ENCODE data around the gene DOK1. TPM values are rescaled to one million over a fixed set of nuclear protein-coding genes. Genes with fewer than 3 reads are reported as not detected.

DOK1 gene
- total RNA-seq, 4 donors from 2014 or later = 14.5 to 38.0 (median 26.3) TPM

GRCh38 chr2:74597410-74597809, 42.9 kb downstream of the DOK1 start:
- Histone ChIP-seq H3K4me1 (no peaks in the 10 kb centered on the region), H3K4me3 (no peak overlapping the region)
- TF ChIP-seq POLR2A (IDR thresholded peaks at IDR 0.05) = no peak
- no peak for TF ChIP-seq CTCF (IDR thresholded peaks at IDR 0.05)

GRCh38 chr2:74599676-74600075, 45.2 kb downstream of the DOK1 start:
- Histone ChIP-seq H3K9me3 (no peaks in the 10 kb centered on the region), H3K36me3 (no peaks in the 10 kb centered on the region), H3K4me1 (no peaks in the 10 kb centered on the region), H3K4me3 (no peak overlapping the region), H3K27me3 (no peaks in the 10 kb centered on the region), H3K27ac (no peak overlapping the region)
- DNase-seq = no peak
- TF ChIP-seq POLR2A (IDR thresholded peaks at IDR 0.05) = no peak
- no peak for TF ChIP-seq CTCF (IDR thresholded peaks at IDR 0.05)

More at GRCh38 chr2:74597410-74597809, 42.9 kb downstream of the DOK1 start:
- Histone ChIP-seq H3K27me3 (no peaks in the 10 kb centered on the region), H3K27ac (no peak overlapping the region), H3K36me3 (no peaks in the 10 kb centered on the region), H3K9me3 (no peaks in the 10 kb centered on the region)
- DNase-seq = no peak

GRCh38 chr2:74602586-74603281, 48.2 kb downstream of the DOK1 start:
- Histone ChIP-seq H3K27me3 (no peaks in the 10 kb centered on the region), H3K4me3 (no peak overlapping the region), H3K9me3 (no peaks in the 10 kb centered on the region), H3K4me1 (no peaks in the 10 kb centered on the region), H3K27ac (no peak overlapping the region), H3K36me3 (no peaks in the 10 kb centered on the region)
- no peak for TF ChIP-seq POLR2A (IDR thresholded peaks at IDR 0.05)
- TF ChIP-seq CTCF (IDR thresholded peaks at IDR 0.05) = no peak
- DNase-seq = no peak

GRCh38 chr2:74603282-74604000, 48.9 kb downstream of the DOK1 start:
- H3K27me3 ChIP-seq = no peaks in the 10 kb centered on the region
- H3K4me1 ChIP-seq = no peaks in the 10 kb centered on the region
- TF ChIP-seq CTCF (IDR thresholded peaks at IDR 0.05) (no peak), POLR2A (IDR thresholded peaks at IDR 0.05) (no peak)
- no peak overlapping the region for H3K27ac ChIP-seq
- no peak for DNase-seq
- no peaks in the 10 kb centered on the region for H3K9me3 ChIP-seq
- H3K4me3 ChIP-seq = no peak overlapping the region
- no peaks in the 10 kb centered on the region for H3K36me3 ChIP-seq

GRCh38 chr2:74606927-74607326, 52.4 kb downstream of the DOK1 start:
- Histone ChIP-seq H3K27me3 (no peaks in the 10 kb centered on the region), H3K4me3 (no peak overlapping the region), H3K4me1 (no peaks in the 10 kb centered on the region), H3K36me3 (no peaks in the 10 kb centered on the region), H3K27ac (no peak overlapping the region), H3K9me3 (no peaks in the 10 kb centered on the region)
- no peak for TF ChIP-seq POLR2A (IDR thresholded peaks at IDR 0.05)
- no peak for TF ChIP-seq CTCF (IDR thresholded peaks at IDR 0.05)
- no peak for DNase-seq

Other genes starting within 250 kb of the DOK1 start
- 10 to 100 TPM in 1 of 4 donors, 1 to 10 TPM in 3; 1.8 to 14.9 (median 4.9) TPM for gene SLC4A5, start 211.3 kb upstream of the DOK1 start, total RNA-seq
- gene DCTN1, start 174.4 kb upstream of the DOK1 start, total RNA-seq = 100 to 1,000 TPM in 3 of 4 donors, 10 to 100 TPM in 1; 85.3 to 191 (median 121) TPM
- 1 to 10 TPM in 3 of 4 donors, under 1 TPM in 1; 0.94 to 3.3 (median 1.7) TPM for gene C2orf81, start 133.1 kb upstream of the DOK1 start, total RNA-seq
- gene WDR54, start 133.0 kb upstream of the DOK1 start, total RNA-seq = 1 to 10 TPM in 3 of 4 donors, not detected in 1; 1.2 to 2.5 (median 2.3) TPM
- gene RTKN, start 112.8 kb upstream of the DOK1 start, total RNA-seq = 10 to 100 TPM; 46.2 to 99.9 (median 75.7) TPM
- 10 to 100 TPM in 3 of 4 donors, 1 to 10 TPM in 1; 5.4 to 83.3 (median 41.8) TPM for gene INO80B, start 99.6 kb upstream of the DOK1 start, total RNA-seq
- gene WBP1, start 96.3 kb upstream of the DOK1 start, total RNA-seq = 10 to 100 TPM; 46.2 to 81.3 (median 59.9) TPM
- gene MOGS, start 89.3 kb upstream of the DOK1 start, total RNA-seq = 100 to 1,000 TPM in 1 of 4 donors, 10 to 100 TPM in 3; 55.3 to 122 (median 85.9) TPM
- 10 to 100 TPM; 17.8 to 23.8 (median 20.0) TPM for gene MRPL53, start 82.0 kb upstream of the DOK1 start, total RNA-seq
- 100 to 1,000 TPM in 1 of 4 donors, 10 to 100 TPM in 3; 60.6 to 132 (median 94.7) TPM for gene CCDC142, start 71.7 kb upstream of the DOK1 start, total RNA-seq
- gene TTC31, start 71.6 kb upstream of the DOK1 start, total RNA-seq = 10 to 100 TPM; 42.9 to 79.5 (median 65.2) TPM
- 1 to 10 TPM in 3 of 4 donors, not detected in 1; 2.8 to 6.9 (median 6.8) TPM for gene LBX2, start 55.1 kb upstream of the DOK1 start, total RNA-seq
- 10 to 100 TPM; 14.0 to 18.9 (median 16.2) TPM for gene PCGF1, start 47.0 kb upstream of the DOK1 start, total RNA-seq
- 1 to 10 TPM in 2 of 4 donors, under 1 TPM in 1, not detected in 1; 0.53 to 1.7 (median 1.7) TPM for gene TLX2, start 40.3 kb upstream of the DOK1 start, total RNA-seq
- 100 to 1,000 TPM in 1 of 4 donors, 10 to 100 TPM in 3; 14.0 to 116 (median 75.3) TPM for gene DQX1, start 28.5 kb upstream of the DOK1 start, total RNA-seq
- gene AUP1, start 25.0 kb upstream of the DOK1 start, total RNA-seq = 100 to 1,000 TPM; 183 to 233 (median 213) TPM
- 10 to 100 TPM; 20.6 to 25.5 (median 24.2) TPM for gene HTRA2, start 24.8 kb upstream of the DOK1 start, total RNA-seq
- 1 to 10 TPM in 3 of 4 donors, under 1 TPM in 1; 0.88 to 8.0 (median 4.8) TPM for gene LOXL3, start 778 bp upstream of the DOK1 start, total RNA-seq
- not detected for gene M1AP, start 93.6 kb downstream of the DOK1 start, total RNA-seq
- gene SEMA4F, start 99.5 kb downstream of the DOK1 start, total RNA-seq = 1 to 10 TPM; 1.6 to 6.5 (median 3.3) TPM

Data from Peyer's patch (tissue), 4 donors.